K562 (cell line): ENCODE measurements around the gene ASF1B. TPM values are rescaled to one million over a fixed set of nuclear protein-coding genes. Genes with fewer than 3 reads are reported as not detected.

Experiments
- ASH1L ChIP-seq: fragments of 450-650 bp; IDR thresholded peaks from 2 replicates; pipeline ENCODE4 v1.6.1; 2018; ENCODE audit warnings: borderline replicate concordance, mild to moderate bottlenecking, low read depth; ENCODE audit not compliant: partially characterized antibody
- BHLHE40 ChIP-seq: IDR thresholded peaks from 2 replicates; pipeline ENCODE4 v1.6.1; 2011; ENCODE audit warnings: low read length, improper control_type of control experiment
- GTF2A2 ChIP-seq: IDR thresholded peaks from 2 replicates; pipeline ENCODE4 v1.6.1; 2016; ENCODE audit warnings: mild to moderate bottlenecking, missing genetic modification characterization, missing compliant biosample characterization
- PML ChIP-seq: IDR thresholded peaks from 2 replicates; pipeline ENCODE4 v1.6.1; 2012; ENCODE audit warnings: low read length, inconsistent platforms
- RBBP5 ChIP-seq: fragments of 200-600 bp; sonication (generic); IDR thresholded peaks from 2 replicates; pipeline ENCODE4 v1.6.1; 2012; ENCODE audit warnings: borderline replicate concordance, mild to moderate bottlenecking, low read length, control low read depth, inconsistent platforms; ENCODE audit not compliant: insufficient read depth, poor library complexity, severe bottlenecking
- RBM39 ChIP-seq: fragments of 200-400 bp; formaldehyde crosslinking; optimal IDR thresholded peaks from 2 replicates; pipeline ENCODE3; 2018; ENCODE audit warnings: low read depth, low read length
- SIX5 ChIP-seq, 2 experiments: IDR thresholded peaks; 2 replicates each; pipeline ENCODE4 v1.6.1; 2011; ENCODE audit warnings: low read length in 2 of 2, borderline replicate concordance in 1 of 2, low read depth in 1 of 2, mild to moderate bottlenecking in 1 of 2, moderate library complexity in 1 of 2; ENCODE audit not compliant: insufficient read depth in 1 of 2
- SOX6 ChIP-seq: fragments of 450-650 bp; IDR thresholded peaks from 2 replicates; pipeline ENCODE4 v1.6.1; 2014; ENCODE audit warnings: mild to moderate bottlenecking
- ZBTB12 ChIP-seq: fragments of 250-450 bp; sonication (Bioruptor Pico); IDR thresholded peaks from 2 replicates; pipeline ENCODE4 v1.4.0; 2020
- polyA plus RNA-seq, 8 experiments: library from polyadenylated mRNA; depleted of rRNA in 4 of 8; stranded (reverse) in 5 of 8; unstranded in 3 of 8; fragments of >200 nt; fragmentation: Nextera tagmentation in 2 of 8; fragmentation: Illumina TruSeq in 1 of 8; extraction: Ambion mirVana in 2 of 8; extraction: Trizol in 1 of 8; gene quantifications; 2 replicates each; pipeline versions ENCODE4 v1.2.1 to v1.2.3, GENCODE V29; 2011 to 2014; ENCODE audit warnings: inconsistent platforms in 1 of 8, missing spikeins in 1 of 8
- total RNA-seq, 7 experiments: library from RNA; depleted of rRNA in 6 of 7; stranded (reverse); fragments of >200 nt in 6 of 7; fragmentation: Illumina TruSeq in 2 of 7; extraction: Trizol in 2 of 7; gene quantifications; 2 replicates each; pipeline versions ENCODE4 v1.2.1 to v1.2.3, GENCODE V29; 2011 to 2021; ENCODE audit warnings: low replicate concordance in 1 of 7
- TF ChIP-seq, protein P1 (sequence below): fragments of 250-450 bp; sonication (Bioruptor Pico); IDR thresholded peaks from 2 replicates; pipeline ENCODE4 v1.8.0; 2021; ENCODE audit warnings: moderate library complexity, mild to moderate bottlenecking, inconsistent platforms
- TF ChIP-seq, protein P2 (sequence below), 2 experiments: fragments of 450-650 bp; conservative IDR thresholded peaks; 2 replicates each; pipeline ENCODE4 v1.6.1; 2017; ENCODE audit warnings: mild to moderate bottlenecking in 2 of 2, moderate library complexity in 2 of 2
- TF ChIP-seq, protein P3 (sequence below): fragments of 450-650 bp; IDR thresholded peaks from 2 replicates; pipeline ENCODE4 v1.6.1; 2016; ENCODE audit warnings: mild to moderate bottlenecking, moderate library complexity

The ASF1B gene
- total and polyA plus RNA-seq, 9 of the 15 experiments (the other 6 are each of a cell fraction or from before 2014, with no cell fraction given), result 6.0 to 69.4 (median 53.3) TPM

- TF ChIP-seq ZBTB12 (CRISPR knock-in tag) (peak; percentile 73), PML (peak; percentile 79), RBBP5 (peak; percentile 2), GTF2A2 (tag) (no peak), SOX6 (peak; percentile 45; the same call in 1 of the 2 replicates), RBM39 (no peak), SIX5 (IDR thresholded peaks at IDR 0.05; ENCODE audit: borderline replicate concordance in 1 of 2, insufficient read depth in 1 of 2, low read depth in 1 of 2, low read length in 2 of 2) (no peak), BHLHE40 (0 out of 2 replicates have a peak, but pooled peaks have one; percentile 3), ASH1L (peak; percentile 92)
- TF ChIP-seq, protein P1, sequence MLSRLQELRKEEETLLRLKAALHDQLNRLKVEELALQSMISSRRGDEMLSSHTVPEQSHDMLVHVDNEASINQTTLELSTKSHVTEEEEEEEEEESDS, result no peak
- TF ChIP-seq, protein P2, sequence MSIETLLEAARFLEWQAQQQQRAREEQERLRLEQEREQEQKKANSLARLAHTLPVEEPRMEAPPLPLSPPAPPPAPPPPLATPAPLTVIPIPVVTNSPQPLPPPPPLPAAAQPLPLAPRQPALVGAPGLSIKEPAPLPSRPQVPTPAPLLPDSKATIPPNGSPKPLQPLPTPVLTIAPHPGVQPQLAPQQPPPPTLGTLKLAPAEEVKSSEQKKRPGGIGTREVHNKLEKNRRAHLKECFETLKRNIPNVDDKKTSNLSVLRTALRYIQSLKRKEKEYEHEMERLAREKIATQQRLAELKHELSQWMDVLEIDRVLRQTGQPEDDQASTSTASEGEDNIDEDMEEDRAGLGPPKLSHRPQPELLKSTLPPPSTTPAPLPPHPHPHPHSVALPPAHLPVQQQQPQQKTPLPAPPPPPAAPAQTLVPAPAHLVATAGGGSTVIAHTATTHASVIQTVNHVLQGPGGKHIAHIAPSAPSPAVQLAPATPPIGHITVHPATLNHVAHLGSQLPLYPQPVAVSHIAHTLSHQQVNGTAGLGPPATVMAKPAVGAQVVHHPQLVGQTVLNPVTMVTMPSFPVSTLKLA (conservative IDR thresholded peaks at IDR 0.05), result peak; percentile 86 to 94
- TF ChIP-seq, protein P3, sequence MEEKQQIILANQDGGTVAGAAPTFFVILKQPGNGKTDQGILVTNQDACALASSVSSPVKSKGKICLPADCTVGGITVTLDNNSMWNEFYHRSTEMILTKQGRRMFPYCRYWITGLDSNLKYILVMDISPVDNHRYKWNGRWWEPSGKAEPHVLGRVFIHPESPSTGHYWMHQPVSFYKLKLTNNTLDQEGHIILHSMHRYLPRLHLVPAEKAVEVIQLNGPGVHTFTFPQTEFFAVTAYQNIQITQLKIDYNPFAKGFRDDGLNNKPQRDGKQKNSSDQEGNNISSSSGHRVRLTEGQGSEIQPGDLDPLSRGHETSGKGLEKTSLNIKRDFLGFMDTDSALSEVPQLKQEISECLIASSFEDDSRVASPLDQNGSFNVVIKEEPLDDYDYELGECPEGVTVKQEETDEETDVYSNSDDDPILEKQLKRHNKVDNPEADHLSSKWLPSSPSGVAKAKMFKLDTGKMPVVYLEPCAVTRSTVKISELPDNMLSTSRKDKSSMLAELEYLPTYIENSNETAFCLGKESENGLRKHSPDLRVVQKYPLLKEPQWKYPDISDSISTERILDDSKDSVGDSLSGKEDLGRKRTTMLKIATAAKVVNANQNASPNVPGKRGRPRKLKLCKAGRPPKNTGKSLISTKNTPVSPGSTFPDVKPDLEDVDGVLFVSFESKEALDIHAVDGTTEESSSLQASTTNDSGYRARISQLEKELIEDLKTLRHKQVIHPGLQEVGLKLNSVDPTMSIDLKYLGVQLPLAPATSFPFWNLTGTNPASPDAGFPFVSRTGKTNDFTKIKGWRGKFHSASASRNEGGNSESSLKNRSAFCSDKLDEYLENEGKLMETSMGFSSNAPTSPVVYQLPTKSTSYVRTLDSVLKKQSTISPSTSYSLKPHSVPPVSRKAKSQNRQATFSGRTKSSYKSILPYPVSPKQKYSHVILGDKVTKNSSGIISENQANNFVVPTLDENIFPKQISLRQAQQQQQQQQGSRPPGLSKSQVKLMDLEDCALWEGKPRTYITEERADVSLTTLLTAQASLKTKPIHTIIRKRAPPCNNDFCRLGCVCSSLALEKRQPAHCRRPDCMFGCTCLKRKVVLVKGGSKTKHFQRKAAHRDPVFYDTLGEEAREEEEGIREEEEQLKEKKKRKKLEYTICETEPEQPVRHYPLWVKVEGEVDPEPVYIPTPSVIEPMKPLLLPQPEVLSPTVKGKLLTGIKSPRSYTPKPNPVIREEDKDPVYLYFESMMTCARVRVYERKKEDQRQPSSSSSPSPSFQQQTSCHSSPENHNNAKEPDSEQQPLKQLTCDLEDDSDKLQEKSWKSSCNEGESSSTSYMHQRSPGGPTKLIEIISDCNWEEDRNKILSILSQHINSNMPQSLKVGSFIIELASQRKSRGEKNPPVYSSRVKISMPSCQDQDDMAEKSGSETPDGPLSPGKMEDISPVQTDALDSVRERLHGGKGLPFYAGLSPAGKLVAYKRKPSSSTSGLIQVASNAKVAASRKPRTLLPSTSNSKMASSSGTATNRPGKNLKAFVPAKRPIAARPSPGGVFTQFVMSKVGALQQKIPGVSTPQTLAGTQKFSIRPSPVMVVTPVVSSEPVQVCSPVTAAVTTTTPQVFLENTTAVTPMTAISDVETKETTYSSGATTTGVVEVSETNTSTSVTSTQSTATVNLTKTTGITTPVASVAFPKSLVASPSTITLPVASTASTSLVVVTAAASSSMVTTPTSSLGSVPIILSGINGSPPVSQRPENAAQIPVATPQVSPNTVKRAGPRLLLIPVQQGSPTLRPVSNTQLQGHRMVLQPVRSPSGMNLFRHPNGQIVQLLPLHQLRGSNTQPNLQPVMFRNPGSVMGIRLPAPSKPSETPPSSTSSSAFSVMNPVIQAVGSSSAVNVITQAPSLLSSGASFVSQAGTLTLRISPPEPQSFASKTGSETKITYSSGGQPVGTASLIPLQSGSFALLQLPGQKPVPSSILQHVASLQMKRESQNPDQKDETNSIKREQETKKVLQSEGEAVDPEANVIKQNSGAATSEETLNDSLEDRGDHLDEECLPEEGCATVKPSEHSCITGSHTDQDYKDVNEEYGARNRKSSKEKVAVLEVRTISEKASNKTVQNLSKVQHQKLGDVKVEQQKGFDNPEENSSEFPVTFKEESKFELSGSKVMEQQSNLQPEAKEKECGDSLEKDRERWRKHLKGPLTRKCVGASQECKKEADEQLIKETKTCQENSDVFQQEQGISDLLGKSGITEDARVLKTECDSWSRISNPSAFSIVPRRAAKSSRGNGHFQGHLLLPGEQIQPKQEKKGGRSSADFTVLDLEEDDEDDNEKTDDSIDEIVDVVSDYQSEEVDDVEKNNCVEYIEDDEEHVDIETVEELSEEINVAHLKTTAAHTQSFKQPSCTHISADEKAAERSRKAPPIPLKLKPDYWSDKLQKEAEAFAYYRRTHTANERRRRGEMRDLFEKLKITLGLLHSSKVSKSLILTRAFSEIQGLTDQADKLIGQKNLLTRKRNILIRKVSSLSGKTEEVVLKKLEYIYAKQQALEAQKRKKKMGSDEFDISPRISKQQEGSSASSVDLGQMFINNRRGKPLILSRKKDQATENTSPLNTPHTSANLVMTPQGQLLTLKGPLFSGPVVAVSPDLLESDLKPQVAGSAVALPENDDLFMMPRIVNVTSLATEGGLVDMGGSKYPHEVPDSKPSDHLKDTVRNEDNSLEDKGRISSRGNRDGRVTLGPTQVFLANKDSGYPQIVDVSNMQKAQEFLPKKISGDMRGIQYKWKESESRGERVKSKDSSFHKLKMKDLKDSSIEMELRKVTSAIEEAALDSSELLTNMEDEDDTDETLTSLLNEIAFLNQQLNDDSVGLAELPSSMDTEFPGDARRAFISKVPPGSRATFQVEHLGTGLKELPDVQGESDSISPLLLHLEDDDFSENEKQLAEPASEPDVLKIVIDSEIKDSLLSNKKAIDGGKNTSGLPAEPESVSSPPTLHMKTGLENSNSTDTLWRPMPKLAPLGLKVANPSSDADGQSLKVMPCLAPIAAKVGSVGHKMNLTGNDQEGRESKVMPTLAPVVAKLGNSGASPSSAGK, result peak; percentile 92
Measured at GRCh38 chr19:14136509-14137281, at the start of gene ASF1B (continued).
